Measurements from ENCODE around the gene ANKRD34B.
"Not testable (repeated sequence)": the region's sequence is repeated elsewhere in the genome, so short reads cannot be mapped to it uniquely, and the experiment has no call there.

The ANKRD34B gene

GRCh38 chr5:80569961-80570786, at the start of gene ANKRD34B:
Gene ANKRD34B, minus strand, starts transcription at chr5:80570280. Its CDS starts 10,261 bp downstream, at chr5:80560019.
- peak; percentile 76 for DNase-seq (ENCODE audit: low spot score)

- no peak for DNase-seq (ENCODE audit: low spot score)
These were observed 49.0 kb upstream of the ANKRD34B start for GRCh38 chr5:80619086-80619485.

GRCh38 chr5:80618438-80618837, 48.4 kb upstream of the ANKRD34B start:
- no peak for DNase-seq (ENCODE audit: low spot score)

GRCh38 chr5:80615266-80615914, 45.3 kb upstream of the ANKRD34B start:
- DNase-seq (ENCODE audit: low spot score) = no peak

- DNase-seq (ENCODE audit: low spot score) = no peak
These were observed 39.6 kb upstream of the ANKRD34B start for GRCh38 chr5:80609692-80610091.

DNA sequence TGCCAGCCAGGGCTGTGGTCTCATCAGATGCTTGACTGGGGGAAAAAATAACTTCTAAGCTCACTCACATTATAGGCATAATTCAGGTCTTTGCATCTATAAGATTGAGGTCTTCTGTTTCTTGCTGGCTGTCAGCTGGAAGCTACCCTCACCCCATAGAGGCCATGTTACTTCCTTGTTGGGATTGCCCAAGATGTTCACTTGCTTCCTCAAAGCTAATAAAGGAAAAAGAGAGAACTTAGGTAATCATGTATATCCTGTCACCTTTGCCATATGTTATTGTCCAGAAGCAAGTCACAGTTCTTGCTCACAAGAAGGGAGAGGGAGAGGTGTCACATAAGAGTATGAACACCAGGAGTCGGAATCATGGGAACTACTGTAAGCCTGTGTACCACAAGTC, 38.7 kb upstream of the ANKRD34B start:
- DNase-seq (ENCODE audit: low spot score) = no peak

GRCh38 chr5:80607832-80608231, 37.8 kb upstream of the ANKRD34B start:
- no peak for DNase-seq (ENCODE audit: low spot score)

- DNase-seq (ENCODE audit: low spot score) = no peak
These were observed 37.3 kb upstream of the ANKRD34B start for GRCh38 chr5:80607343-80607742.

- DNase-seq (ENCODE audit: low spot score) = no peak
These were observed 31.0 kb upstream of the ANKRD34B start for GRCh38 chr5:80600943-80601693.

- no peak for DNase-seq (ENCODE audit: low spot score)
These were observed 27.4 kb upstream of the ANKRD34B start for GRCh38 chr5:80597500-80597899.

GRCh38 chr5:80594810-80595209, 24.7 kb upstream of the ANKRD34B start:
- DNase-seq (ENCODE audit: low spot score) = no peak

GRCh38 chr5:80592761-80593160, 22.7 kb upstream of the ANKRD34B start:
- DNase-seq (ENCODE audit: low spot score) = no peak

- no peak for DNase-seq (ENCODE audit: low spot score)
These were observed 22.0 kb upstream of the ANKRD34B start for GRCh38 chr5:80592105-80592504.

GRCh38 chr5:80591352-80591751, 21.3 kb upstream of the ANKRD34B start:
- DNase-seq (ENCODE audit: low spot score) = no peak

GRCh38 chr5:80590766-80591165, 20.7 kb upstream of the ANKRD34B start:
- DNase-seq (ENCODE audit: low spot score) = no peak

DNA sequence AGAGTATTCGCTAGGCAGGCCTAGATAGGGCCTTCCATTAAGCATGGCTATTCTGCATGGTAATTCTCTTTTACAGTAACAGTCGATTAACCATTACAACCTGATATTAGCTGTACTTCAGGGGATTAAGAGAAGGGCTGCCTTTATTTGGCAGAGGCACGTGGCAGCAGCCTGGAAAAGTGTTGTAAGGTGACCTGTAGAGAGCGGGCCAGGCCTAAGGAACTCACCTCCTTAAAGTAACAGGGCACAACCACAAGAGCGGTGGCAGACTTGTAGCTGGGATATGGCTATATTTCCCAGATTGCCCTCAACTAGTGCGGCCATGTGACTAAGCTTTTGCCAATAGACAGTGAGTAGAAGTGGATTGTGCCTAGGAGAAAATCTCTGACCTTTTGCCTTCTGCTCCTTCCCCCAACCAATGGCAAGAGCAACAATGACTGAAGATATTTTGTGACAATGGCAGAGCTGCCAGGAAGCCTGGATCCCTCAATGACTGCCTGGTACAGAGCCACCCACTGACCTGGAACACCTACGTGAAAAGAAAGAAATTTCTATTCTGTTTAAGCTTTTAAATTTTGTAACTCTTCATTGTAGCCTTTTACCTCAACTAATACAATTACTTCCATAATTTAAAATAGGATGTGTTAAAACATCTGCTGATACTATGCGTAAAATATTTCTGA, 18.9 kb upstream of the ANKRD34B start:
- no peak for DNase-seq (ENCODE audit: low spot score)

GRCh38 chr5:80584770-80585169, 14.7 kb upstream of the ANKRD34B start:
- no peak for DNase-seq (ENCODE audit: low spot score)

GRCh38 chr5:80580291-80580690, 10.2 kb upstream of the ANKRD34B start:
- DNase-seq (ENCODE audit: low spot score) = not testable (repeated sequence)

- DNase-seq (ENCODE audit: low spot score) = no peak
These were observed 9.0 kb upstream of the ANKRD34B start for GRCh38 chr5:80579050-80579449.

GRCh38 chr5:80577707-80578106, 7.6 kb upstream of the ANKRD34B start:
- no peak for DNase-seq (ENCODE audit: low spot score)

- no peak for DNase-seq (ENCODE audit: low spot score)
These were observed 6.3 kb upstream of the ANKRD34B start for GRCh38 chr5:80576383-80576782.

- DNase-seq (ENCODE audit: low spot score) = no peak
These were observed 3.0 kb upstream of the ANKRD34B start for GRCh38 chr5:80573062-80573461.
